CD4-positive, alpha-beta T cell (primary cell): ENCODE data around the gene PSMA5. TPM values are rescaled to one million over a fixed set of nuclear protein-coding genes. Genes with fewer than 3 reads are reported as not detected.

ENCODE experiments used
- ATAC-seq: fragments of 200-7000 bp; cut with Tn5 transposase; one replicate; pipeline ENCODE4 v1.10.0; 2022; ENCODE audit warnings: mild to moderate bottlenecking; ENCODE audit not compliant: poor library complexity
- CTCF ChIA-PET: fragments of 350-600 bp; sonication (Branson Sonifier 250); formaldehyde crosslinking; loops from one replicate; lab custom pipeline; 2021; ENCODE audit warnings: antibody characterized with exemption, inconsistent platforms; lab: Charles Lee
- POLR2A ChIA-PET: fragments of 350-600 bp; sonication (Branson Sonifier 250); formaldehyde crosslinking; loops from one replicate; lab custom pipeline; 2021; ENCODE audit warnings: antibody characterized with exemption, inconsistent platforms; lab: Charles Lee
- DNase-seq, 14 experiments: peaks; one replicate each; pipeline ENCODE4 v3.0.0-alpha.2; 2013 to 2020; ENCODE audit warnings: mixed read lengths in 2 of 14
- H3K27ac ChIP-seq, 2 donors: one replicate each; pipeline versions ENCODE4 v1.5.1 to v1.7.0; 2013; ENCODE audit warnings: low read length in 2 of 2, low read depth in 1 of 2, mild to moderate bottlenecking in 1 of 2
- H3K27me3 ChIP-seq, 2 experiments: 1 replicate in 1 of 2; 2 replicates in 1 of 2; pipeline versions ENCODE4 v1.6.1 to v1.7.0; 2013; ENCODE audit warnings: low read length in 2 of 2, control low read depth in 1 of 2, mild to moderate bottlenecking in 1 of 2, moderate library complexity in 1 of 2; ENCODE audit not compliant: insufficient read depth in 2 of 2, control insufficient read depth in 1 of 2
- H3K36me3 ChIP-seq: one replicate; pipeline ENCODE4 v1.6.1; 2013; ENCODE audit warnings: low read length, control low read depth; ENCODE audit not compliant: insufficient read depth
- H3K4me1 ChIP-seq: one replicate; pipeline ENCODE4 v1.6.1; 2013; ENCODE audit warnings: low read length, control low read depth; ENCODE audit not compliant: insufficient read depth
- H3K4me3 ChIP-seq: one replicate; pipeline ENCODE4 v1.5.1; 2013; ENCODE audit warnings: mild to moderate bottlenecking, low read length, moderate library complexity
- H3K9me3 ChIP-seq, 2 experiments: 1 replicate in 1 of 2; 2 replicates in 1 of 2; pipeline versions ENCODE4 v1.6.1 to v1.7.0; 2013; ENCODE audit warnings: low read length in 2 of 2, mild to moderate bottlenecking in 2 of 2, control low read depth in 1 of 2, moderate library complexity in 1 of 2; ENCODE audit not compliant: control insufficient read depth in 1 of 2, insufficient read depth in 1 of 2
- H3K27ac Mint-ChIP-seq: one replicate; pipeline ENCODE4 v1.8.0; 2020; ENCODE audit warnings: mixed read lengths
- H3K27me3 Mint-ChIP-seq: one replicate; pipeline ENCODE4 v1.8.0; 2021; ENCODE audit warnings: mixed read lengths
- H3K36me3 Mint-ChIP-seq: one replicate; pipeline ENCODE4 v1.8.0; 2021; ENCODE audit warnings: low read depth, mixed read lengths
- H3K4me1 Mint-ChIP-seq: one replicate; pipeline ENCODE4 v1.8.0; 2021; ENCODE audit warnings: low read depth, mixed read lengths
- H3K4me3 Mint-ChIP-seq: one replicate; pipeline ENCODE4 v1.8.0; 2020; ENCODE audit warnings: mild to moderate bottlenecking, mixed read lengths
- H3K9me3 Mint-ChIP-seq: one replicate; pipeline ENCODE4 v1.8.0; 2020; ENCODE audit warnings: mixed read lengths
- CTCF ChIP-seq: fragments of 200-600 bp; IDR thresholded peaks from one replicate; pipeline ENCODE4 v1.8.0; 2022; ENCODE audit warnings: antibody characterized with exemption, mild to moderate bottlenecking
- intact Hi-C, 2 experiments: fragments of 100-400 bp; cut with DNase I in 1 of 2; cut with micrococcal nuclease in 1 of 2; formaldehyde crosslinking; loops; one replicate each; pipeline versions ENCODE4 v1.15.1 to v1.9.0; 2023 to 2025; cut with DNase I, micrococcal nuclease
- total RNA-seq, 174 experiments: library from RNA in 2 of 174; stranded (reverse) in 2 of 174; gene quantifications; one replicate each; pipeline ENCODE4 v1.2.3 and lab custom pipeline; 2021 to 2026

The PSMA5 gene
- total RNA-seq, 2 experiments from 2014 or later = 29.8 to 33.8 TPM

- no peaks in the 10 kb centered on the region for H3K4me1 ChIP-seq
- ChIA-PET POLR2A (no interaction called here), CTCF (no interaction called here)
- Mint-ChIP-seq H3K9me3 (no peaks in the 10 kb centered on the region), H3K27ac (no peak overlapping the region), H3K27me3 (peaks cover 47% of the 10 kb centered on the region), H3K36me3 (no peaks in the 10 kb centered on the region), H3K4me3 (no peak overlapping the region), H3K4me1 (no peaks in the 10 kb centered on the region)
- H3K9me3 ChIP-seq = no peaks in the 10 kb centered on the region
- H3K27ac ChIP-seq = no peak overlapping the region
- intact Hi-C loops = no loop called here
- no peak for TF ChIP-seq CTCF
- H3K4me3 ChIP-seq = no peak overlapping the region
- DNase-seq (no peak), ATAC-seq (no peak)
- H3K27me3 ChIP-seq = peaks cover 3 to 26% of the 10 kb centered on the region in 2 experiments
- H3K36me3 ChIP-seq = no peaks in the 10 kb centered on the region
Measured at GRCh38 chr1:109388884-109389637, 37.2 kb downstream of the PSMA5 start.

DNA sequence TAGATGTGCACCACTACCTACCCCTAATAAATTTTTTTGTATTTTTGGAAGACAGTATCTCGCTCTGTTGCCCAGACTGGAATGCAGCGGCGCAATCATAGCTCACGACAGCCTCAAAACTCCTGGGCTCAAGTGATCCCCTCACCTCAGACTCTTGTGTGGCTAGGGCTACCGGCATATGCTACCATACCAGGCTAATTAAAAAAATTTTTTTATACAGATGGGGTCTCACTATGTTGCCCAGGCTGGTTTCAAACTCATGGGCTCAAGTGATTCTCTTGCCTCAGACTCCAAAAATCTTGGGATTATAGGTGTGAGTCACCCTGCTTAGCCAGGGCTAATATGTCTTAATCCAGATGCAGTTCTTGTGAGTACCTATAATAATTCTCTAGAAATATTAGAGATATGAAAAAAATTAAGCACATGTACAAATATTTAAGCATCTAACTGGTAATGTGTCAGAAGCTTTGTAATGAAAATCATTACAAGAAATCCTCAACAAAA lies 38.0 kb downstream of the PSMA5 start:
- Histone ChIP-seq H3K9me3 (no peaks in the 10 kb centered on the region), H3K27me3 (peaks cover 3 to 23% of the 10 kb centered on the region in 2 experiments), H3K4me3 (no peak overlapping the region), H3K4me1 (no peaks in the 10 kb centered on the region), H3K36me3 (no peaks in the 10 kb centered on the region), H3K27ac (no peak overlapping the region)
- ChIA-PET POLR2A (no interaction called here), CTCF (interaction anchor here (0.5 kb wide), 1 partner anchor 11 kb away, joined by 3 read pairs; no protein-coding TSS in a partner anchor)
- Mint-ChIP-seq H3K4me3 (no peak overlapping the region), H3K36me3 (no peaks in the 10 kb centered on the region), H3K27ac (no peak overlapping the region), H3K9me3 (no peaks in the 10 kb centered on the region), H3K4me1 (no peaks in the 10 kb centered on the region), H3K27me3 (peaks cover 40% of the 10 kb centered on the region)
- no peak for DNase-seq
- intact Hi-C loops = no loop called here
- no peak for TF ChIP-seq CTCF
- no peak for ATAC-seq

DNA sequence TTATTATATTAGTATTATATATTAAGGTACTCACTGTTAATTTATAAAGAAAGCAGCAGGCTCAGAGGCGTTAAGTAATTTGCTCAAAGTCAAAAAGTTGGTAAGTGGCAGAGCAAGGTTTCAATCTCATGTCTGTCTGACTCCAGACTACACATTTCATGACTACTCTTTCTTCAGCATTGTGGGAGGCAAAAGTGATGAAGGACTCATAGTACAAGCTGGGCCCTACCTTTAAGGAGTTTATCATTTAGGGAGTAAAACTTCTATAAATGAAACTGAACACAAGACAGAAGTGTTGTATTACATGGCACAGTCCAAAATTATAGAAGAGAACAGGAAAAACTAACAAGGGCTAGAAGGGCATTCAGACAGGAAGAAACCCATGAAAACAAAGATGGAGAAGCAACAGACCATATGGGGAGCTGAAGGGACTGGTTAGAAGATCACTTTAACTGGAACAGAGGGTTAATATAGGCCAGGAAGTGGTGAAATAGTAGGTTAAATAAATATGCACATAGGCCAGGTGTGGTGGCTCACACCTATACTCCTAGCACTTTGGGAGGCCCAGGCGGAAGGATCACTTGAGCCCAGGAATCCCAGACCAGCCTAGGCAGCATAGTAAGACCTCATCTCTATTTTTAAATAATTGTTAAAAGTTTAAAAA lies 40.1 kb downstream of the PSMA5 start:
- no peak for ATAC-seq
- H3K36me3 ChIP-seq = no peaks in the 10 kb centered on the region
- H3K9me3 Mint-ChIP-seq = no peaks in the 10 kb centered on the region
- intact Hi-C loops = no loop called here
- H3K9me3 ChIP-seq = no peaks in the 10 kb centered on the region
- no peak overlapping the region for H3K4me3 ChIP-seq
- H3K4me1 ChIP-seq = no peaks in the 10 kb centered on the region
- H3K4me3 Mint-ChIP-seq = no peak overlapping the region
- DNase-seq = no peak
- H3K36me3 Mint-ChIP-seq = no peaks in the 10 kb centered on the region
- TF ChIP-seq CTCF = no peak
- no peak overlapping the region for H3K27ac Mint-ChIP-seq
- no peaks in the 10 kb centered on the region for H3K4me1 Mint-ChIP-seq
- H3K27ac ChIP-seq = no peak overlapping the region
- ChIA-PET CTCF (no interaction called here), POLR2A (interaction anchor here (1.3 kb wide), 1 partner anchor 12 kb away, joined by 4 read pairs; the partner anchor contains the start of gene SORT1)
- H3K27me3 ChIP-seq = peaks cover 3 to 16% of the 10 kb centered on the region in 2 experiments
- peaks cover 23% of the 10 kb centered on the region for H3K27me3 Mint-ChIP-seq
